ENCODE results near the gene CACNA1S.

The CACNA1S gene

DNA sequence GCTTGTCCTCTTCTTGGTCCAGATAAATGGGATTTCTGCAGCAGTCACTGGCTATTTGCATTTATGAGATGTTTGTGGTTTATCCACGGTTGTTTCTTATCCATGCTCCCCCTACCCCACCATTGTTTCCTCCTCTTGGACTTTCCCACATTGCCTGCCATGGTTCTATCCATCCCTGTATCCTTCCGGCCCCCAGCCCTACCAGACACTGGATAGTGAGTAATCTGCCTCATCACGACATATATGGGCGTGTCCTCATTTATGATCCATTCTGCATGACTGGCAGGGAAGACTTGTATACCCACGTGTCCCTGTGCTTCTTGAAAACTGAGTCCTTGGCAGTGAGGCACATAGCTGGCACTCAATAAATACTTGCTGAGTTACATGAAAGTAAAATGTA lies 40.1 kb downstream of the CACNA1S start:
- TF ChIP-seq, protein P1, sequence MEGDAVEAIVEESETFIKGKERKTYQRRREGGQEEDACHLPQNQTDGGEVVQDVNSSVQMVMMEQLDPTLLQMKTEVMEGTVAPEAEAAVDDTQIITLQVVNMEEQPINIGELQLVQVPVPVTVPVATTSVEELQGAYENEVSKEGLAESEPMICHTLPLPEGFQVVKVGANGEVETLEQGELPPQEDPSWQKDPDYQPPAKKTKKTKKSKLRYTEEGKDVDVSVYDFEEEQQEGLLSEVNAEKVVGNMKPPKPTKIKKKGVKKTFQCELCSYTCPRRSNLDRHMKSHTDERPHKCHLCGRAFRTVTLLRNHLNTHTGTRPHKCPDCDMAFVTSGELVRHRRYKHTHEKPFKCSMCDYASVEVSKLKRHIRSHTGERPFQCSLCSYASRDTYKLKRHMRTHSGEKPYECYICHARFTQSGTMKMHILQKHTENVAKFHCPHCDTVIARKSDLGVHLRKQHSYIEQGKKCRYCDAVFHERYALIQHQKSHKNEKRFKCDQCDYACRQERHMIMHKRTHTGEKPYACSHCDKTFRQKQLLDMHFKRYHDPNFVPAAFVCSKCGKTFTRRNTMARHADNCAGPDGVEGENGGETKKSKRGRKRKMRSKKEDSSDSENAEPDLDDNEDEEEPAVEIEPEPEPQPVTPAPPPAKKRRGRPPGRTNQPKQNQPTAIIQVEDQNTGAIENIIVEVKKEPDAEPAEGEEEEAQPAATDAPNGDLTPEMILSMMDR (IDR thresholded peaks at IDR 0.05; ENCODE audit: insufficient read depth, low read depth, low read length, missing control alignments), result no peak
- peak; percentile 75 for DNase-seq (ENCODE audit: low read depth)
- no peak overlapping the region for H3K4me3 ChIP-seq (ENCODE audit: low read length)

- no peak overlapping the region for H3K4me3 ChIP-seq (ENCODE audit: low read length)
- no peak for DNase-seq (ENCODE audit: low read depth)
- TF ChIP-seq, protein P1 (IDR thresholded peaks at IDR 0.05; ENCODE audit: insufficient read depth, low read depth, low read length, missing control alignments), result no peak
Observed at GRCh38 chr1:201069636-201070035, 42.6 kb downstream of the CACNA1S start.

DNA sequence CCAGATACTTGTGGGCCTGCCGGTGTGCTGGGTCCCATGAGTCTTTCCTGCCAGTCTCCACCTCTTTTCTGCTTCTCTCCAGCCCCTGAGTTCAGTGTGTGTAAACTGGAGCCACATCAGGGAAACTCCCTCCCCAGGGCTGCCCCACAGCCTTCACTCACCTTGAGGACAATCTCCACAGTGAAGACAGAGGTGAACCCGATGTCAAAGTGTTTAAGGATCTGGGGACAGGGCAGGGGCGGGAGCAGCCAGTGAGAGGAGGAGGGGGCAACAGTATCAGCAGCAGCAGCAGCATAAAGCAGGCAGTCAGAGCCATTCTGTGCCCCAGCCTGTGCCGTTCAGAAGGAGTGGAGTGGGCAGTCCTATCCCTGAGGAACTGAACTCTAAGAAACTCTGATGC lies 43.2 kb downstream of the CACNA1S start:
- no peak overlapping the region for H3K4me3 ChIP-seq (ENCODE audit: low read length)
- DNase-seq (ENCODE audit: low read depth), result no peak
- TF ChIP-seq, protein P1 (IDR thresholded peaks at IDR 0.05; ENCODE audit: insufficient read depth, low read depth, low read length, missing control alignments), result no peak

DNA sequence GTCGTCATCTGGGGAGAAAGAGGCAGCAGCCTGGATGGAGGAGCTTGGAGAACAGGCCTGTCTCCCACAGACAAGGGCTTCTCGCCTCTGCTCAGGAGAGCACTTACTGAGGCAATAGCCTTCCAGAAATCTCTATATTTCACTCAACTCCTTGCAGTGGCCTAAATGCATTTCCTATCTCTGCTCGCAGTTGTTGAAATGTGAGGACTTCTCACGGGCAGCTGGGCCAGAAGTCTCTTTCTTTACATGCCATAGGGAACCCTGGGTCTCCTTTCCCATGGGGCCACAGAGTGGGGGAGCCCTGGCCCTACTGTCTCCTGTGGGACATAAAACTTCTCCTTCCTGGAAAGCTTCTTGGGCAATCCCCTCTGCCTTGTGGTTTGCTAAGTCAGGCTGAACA lies 45.2 kb downstream of the CACNA1S start:
- H3K4me3 ChIP-seq (ENCODE audit: low read length), result no peak overlapping the region
- TF ChIP-seq, protein P1 (IDR thresholded peaks at IDR 0.05; ENCODE audit: insufficient read depth, low read depth, low read length, missing control alignments), result no peak
- no peak for DNase-seq (ENCODE audit: low read depth)

- H3K4me3 ChIP-seq (ENCODE audit: low read length), result no peak overlapping the region
- no peak for DNase-seq (ENCODE audit: low read depth)
- TF ChIP-seq, protein P1 (IDR thresholded peaks at IDR 0.05; ENCODE audit: insufficient read depth, low read depth, low read length, missing control alignments), result no peak
Observed at GRCh38 chr1:201065686-201066085, 46.5 kb downstream of the CACNA1S start.

- H3K4me3 ChIP-seq (ENCODE audit: low read length), result no peak overlapping the region
- TF ChIP-seq, protein P1 (IDR thresholded peaks at IDR 0.05; ENCODE audit: insufficient read depth, low read depth, low read length, missing control alignments), result no peak
- DNase-seq (ENCODE audit: low read depth), result no peak
Observed at GRCh38 chr1:201064806-201065205, 47.4 kb downstream of the CACNA1S start.

DNA sequence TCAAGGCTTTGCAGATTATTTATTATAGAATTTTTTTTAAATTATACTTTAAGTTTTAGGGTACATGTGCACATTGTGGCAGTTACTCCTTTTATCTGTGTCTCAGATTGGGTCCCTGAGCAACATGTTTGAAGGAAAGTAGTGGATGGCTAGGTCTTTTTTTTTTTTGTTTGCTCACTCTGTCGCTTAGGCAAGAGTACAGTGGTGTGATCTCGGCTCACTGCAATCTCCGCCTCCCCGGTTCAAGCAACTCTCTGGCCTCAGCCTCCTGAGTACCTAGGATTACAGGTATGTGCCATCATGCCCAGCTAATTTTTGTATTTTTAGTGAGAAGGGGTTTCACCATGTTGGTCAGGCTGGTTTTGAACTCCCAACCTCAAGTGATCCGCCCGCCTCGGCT lies 49.1 kb downstream of the CACNA1S start:
- no peak overlapping the region for H3K4me3 ChIP-seq (ENCODE audit: low read length)
- DNase-seq (ENCODE audit: low read depth), result no peak
- TF ChIP-seq, protein P1 (IDR thresholded peaks at IDR 0.05; ENCODE audit: insufficient read depth, low read depth, low read length, missing control alignments), result no peak
